Kidney (tissue), 14 donors: ENCODE measurements around the gene SRA1. TPM values are rescaled to one million over a fixed set of nuclear protein-coding genes. Genes with fewer than 3 reads are reported as not detected.

Experiments
- DNase-seq, 5 donors: peaks; one replicate each; pipeline ENCODE4 v3.0.0-alpha.2; 2013 to 2020
- FAIRE-seq: peaks from 2 replicates; lab custom pipeline; 2012; peaks lifted over from hg19 to GRCh38; lab: Jason Lieb, UNC
- H3K27ac ChIP-seq, 2 donors: one replicate each; pipeline ENCODE4 v1.7.0; 2013; ENCODE audit warnings: low read depth in 2 of 2, low read length in 2 of 2, inconsistent platforms in 1 of 2
- H3K27me3 ChIP-seq: one replicate; pipeline ENCODE4 v1.7.1; 2013; ENCODE audit warnings: low read length, inconsistent platforms; ENCODE audit not compliant: control insufficient read depth, insufficient read depth
- H3K36me3 ChIP-seq, 3 donors: one replicate each; pipeline versions ENCODE4 v1.7.0 to v1.7.1; 2013; ENCODE audit warnings: low read length in 3 of 3, control low read depth in 1 of 3, inconsistent platforms in 1 of 3; ENCODE audit not compliant: insufficient read depth in 3 of 3, control insufficient read depth in 2 of 3
- H3K4me1 ChIP-seq, 3 donors: one replicate each; pipeline versions ENCODE4 v1.7.0 to v1.7.1; 2013; ENCODE audit warnings: low read length in 3 of 3, inconsistent platforms in 1 of 3, low read depth in 1 of 3; ENCODE audit not compliant: control insufficient read depth in 2 of 3, insufficient read depth in 2 of 3
- H3K4me3 ChIP-seq, 3 donors: one replicate each; pipeline versions ENCODE4 v1.7.0 to v1.8.1; 2013; ENCODE audit warnings: low read length in 3 of 3, control low read depth in 1 of 3, inconsistent platforms in 1 of 3
- H3K9ac ChIP-seq, 3 donors: one replicate each; pipeline versions ENCODE4 v1.7.0 to v1.7.1; 2013; ENCODE audit warnings: low read length in 3 of 3, control low read depth in 1 of 3, inconsistent platforms in 1 of 3
- H3K9me3 ChIP-seq, 3 donors: one replicate each; pipeline versions ENCODE4 v1.7.0 to v1.7.1; 2013; ENCODE audit warnings: low read length in 3 of 3, control low read depth in 1 of 3, inconsistent platforms in 1 of 3; ENCODE audit not compliant: control insufficient read depth in 2 of 3, insufficient read depth in 1 of 3
- intact Hi-C: fragments of 100-400 bp; cut with DNase I; formaldehyde crosslinking; loops from one replicate; pipeline ENCODE4 v1.11.1; 2022
- polyA plus RNA-seq: library from polyadenylated mRNA; stranded (reverse); fragments of 350-450 nt; fragmentation: Illumina TruSeq; extraction: RNeasy Lipid Tissue Mini Kit (QIAGEN cat#74804); gene quantifications from one replicate; pipeline ENCODE4 v1.2.3, GENCODE V29; 2014; ENCODE audit warnings: low read depth, low replicate concordance; ENCODE audit not compliant: insufficient read depth
- total RNA-seq: library from RNA; stranded (reverse); fragmentation: NEBNext Ultra II Directional; extraction: Animal tissue kit (Norgen Biotek cat#: 25700); gene quantifications from one replicate; pipeline ENCODE4 v1.2.1, GENCODE V29; 2021
- TF ChIP-seq, protein P1 (sequence below): IDR thresholded peaks from 3 replicates; pipeline ENCODE4 v1.5.1; 2012; ENCODE audit warnings: mild to moderate bottlenecking, moderate library complexity, borderline replicate concordance; ENCODE audit not compliant: insufficient read depth; ENCODE audit errors: extremely low read depth
- donor health status: control.
- donor health status: control.
- donor health status: control.
- donor health status: control.
- donor health status: control.
- donor health status: DM: yes; HTN: yes; CAD: no.
- donor health status: Normal renal cell carcinoma (clear cell type).

Gene SRA1
- total and polyA plus RNA-seq, 2 donors from 2014 or later: 31.3 to 52.4 TPM

DNA sequence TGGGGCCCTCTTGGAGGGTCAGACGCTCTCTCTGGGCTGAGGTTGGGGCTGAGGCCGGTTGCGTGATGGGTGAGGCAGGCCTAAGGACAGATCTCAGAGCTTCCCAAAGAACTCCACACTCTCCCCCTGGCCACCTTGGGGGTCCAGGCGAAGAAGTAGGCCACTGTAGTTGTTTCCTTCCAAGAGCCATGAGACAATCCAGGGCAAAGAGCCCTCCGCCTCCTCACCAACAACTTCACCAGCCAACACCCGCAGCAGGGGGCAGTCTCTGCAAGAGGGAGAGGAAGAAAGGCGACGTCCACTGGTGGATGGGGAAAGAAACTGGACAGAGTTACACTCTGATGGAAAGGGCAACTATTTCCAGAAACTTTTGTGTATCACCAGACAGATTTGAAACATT is 18.0 kb upstream of the SRA1 start:
- Histone ChIP-seq H3K4me1 (no peaks in the 10 kb centered on the region), H3K27me3 (no peaks in the 10 kb centered on the region), H3K9me3 (no peaks in the 10 kb centered on the region), H3K27ac (no peak overlapping the region), H3K36me3 (no peaks in the 10 kb centered on the region), H3K4me3 (no peak overlapping the region), H3K9ac (no peak overlapping the region)
- intact Hi-C loops: no loop called here
- TF ChIP-seq, protein P1, sequence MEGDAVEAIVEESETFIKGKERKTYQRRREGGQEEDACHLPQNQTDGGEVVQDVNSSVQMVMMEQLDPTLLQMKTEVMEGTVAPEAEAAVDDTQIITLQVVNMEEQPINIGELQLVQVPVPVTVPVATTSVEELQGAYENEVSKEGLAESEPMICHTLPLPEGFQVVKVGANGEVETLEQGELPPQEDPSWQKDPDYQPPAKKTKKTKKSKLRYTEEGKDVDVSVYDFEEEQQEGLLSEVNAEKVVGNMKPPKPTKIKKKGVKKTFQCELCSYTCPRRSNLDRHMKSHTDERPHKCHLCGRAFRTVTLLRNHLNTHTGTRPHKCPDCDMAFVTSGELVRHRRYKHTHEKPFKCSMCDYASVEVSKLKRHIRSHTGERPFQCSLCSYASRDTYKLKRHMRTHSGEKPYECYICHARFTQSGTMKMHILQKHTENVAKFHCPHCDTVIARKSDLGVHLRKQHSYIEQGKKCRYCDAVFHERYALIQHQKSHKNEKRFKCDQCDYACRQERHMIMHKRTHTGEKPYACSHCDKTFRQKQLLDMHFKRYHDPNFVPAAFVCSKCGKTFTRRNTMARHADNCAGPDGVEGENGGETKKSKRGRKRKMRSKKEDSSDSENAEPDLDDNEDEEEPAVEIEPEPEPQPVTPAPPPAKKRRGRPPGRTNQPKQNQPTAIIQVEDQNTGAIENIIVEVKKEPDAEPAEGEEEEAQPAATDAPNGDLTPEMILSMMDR: peak; percentile 26
- DNase-seq: peak in 1 of 5 donors; percentile 22
- no peak for FAIRE-seq

- no peak for DNase-seq
- no peak for FAIRE-seq
- no peak overlapping the region for H3K9ac ChIP-seq
- no peak overlapping the region for H3K4me3 ChIP-seq
- intact Hi-C loops: no loop called here
- no peaks in the 10 kb centered on the region for H3K27me3 ChIP-seq
- H3K27ac ChIP-seq: no peak overlapping the region
- H3K4me1 ChIP-seq: peaks cover 0 to 3% (median 0%) of the 10 kb centered on the region in 3 donors
- H3K9me3 ChIP-seq: no peaks in the 10 kb centered on the region
- H3K36me3 ChIP-seq: no peaks in the 10 kb centered on the region
- TF ChIP-seq, protein P1: no peak
Measured at GRCh38 chr5:140574165-140574564, 16.9 kb upstream of the SRA1 start.

DNA sequence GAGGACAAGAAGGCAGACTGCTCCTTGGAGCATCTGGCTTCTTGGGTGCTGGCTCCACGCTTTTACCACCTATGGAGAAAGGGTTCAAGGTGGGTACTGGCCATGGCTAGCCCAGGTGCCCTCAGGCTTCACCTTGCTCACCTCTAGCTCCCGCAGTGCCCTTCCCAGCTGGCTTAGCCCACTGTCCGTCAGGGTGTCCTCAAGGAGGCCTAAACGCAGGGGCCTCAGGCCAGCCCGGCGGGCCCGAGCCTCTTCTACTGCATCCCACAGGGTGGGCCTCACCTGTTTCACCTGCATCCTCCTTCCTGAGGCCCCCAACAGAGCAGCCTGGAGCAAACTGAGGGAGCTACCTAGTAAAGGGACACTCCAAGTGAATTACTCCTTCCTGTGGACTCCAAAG is 16.4 kb upstream of the SRA1 start:
- Histone ChIP-seq H3K27me3 (no peaks in the 10 kb centered on the region), H3K9ac (no peak overlapping the region), H3K4me3 (no peak overlapping the region), H3K36me3 (peaks cover 0 to 2% (median 0%) of the 10 kb centered on the region in 3 donors), H3K9me3 (no peaks in the 10 kb centered on the region), H3K27ac (no peak overlapping the region), H3K4me1 (peaks cover 0 to 5% (median 0%) of the 10 kb centered on the region in 3 donors)
- intact Hi-C loops: no loop called here
- TF ChIP-seq, protein P1: no peak
- DNase-seq (no peak), FAIRE-seq (no peak)

- Histone ChIP-seq H3K4me3 (no peak overlapping the region), H3K27me3 (no peaks in the 10 kb centered on the region), H3K9me3 (no peaks in the 10 kb centered on the region), H3K4me1 (peaks cover 0 to 18% (median under 1%) of the 10 kb centered on the region in 3 donors), H3K27ac (no peak overlapping the region), H3K9ac (no peak overlapping the region), H3K36me3 (peaks cover 0 to 16% (median 13%) of the 10 kb centered on the region in 3 donors)
- FAIRE-seq (no peak), DNase-seq (peak in 1 of 5 donors; percentile 92)
- intact Hi-C loops: no loop called here
- TF ChIP-seq, protein P1: no peak
Measured at GRCh38 chr5:140571105-140571504, 13.8 kb upstream of the SRA1 start.
